ENCODE measurements around the gene TPSB2. TPM values are rescaled to one million over a fixed set of nuclear protein-coding genes. Genes with fewer than 3 reads are reported as not detected.

Gene TPSB2
- total RNA-seq, 1 donor from 2014 or later: 168 TPM

DNA sequence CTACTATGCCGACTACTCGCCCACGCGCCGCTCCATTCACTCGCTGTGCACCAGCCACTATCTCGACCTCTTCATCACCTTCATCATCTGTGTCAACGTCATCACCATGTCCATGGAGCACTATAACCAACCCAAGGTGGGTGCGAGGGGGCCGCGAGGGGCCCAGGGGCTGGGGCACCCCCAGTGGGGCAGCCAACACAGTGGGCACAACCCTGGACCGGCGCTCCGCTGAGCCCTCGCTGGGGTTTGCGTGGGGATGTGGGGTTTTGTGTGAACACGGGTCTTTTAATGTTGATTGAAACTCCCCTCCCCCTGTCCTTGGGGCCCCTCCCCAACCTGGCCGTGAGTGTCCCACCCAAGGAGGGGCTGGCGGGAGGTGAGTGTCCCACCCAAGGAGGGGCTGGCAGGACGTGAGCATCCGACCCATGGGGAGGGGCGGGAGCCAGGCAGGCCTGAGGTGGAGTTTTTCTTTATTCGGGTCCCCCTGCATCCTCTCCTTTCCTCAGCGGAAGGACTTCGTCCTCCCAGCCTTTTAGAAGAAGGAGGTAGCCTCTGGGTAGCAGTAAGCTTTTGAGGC, 16.1 kb downstream of the TPSB2 start:
- ATAC-seq: no peak
- Histone ChIP-seq H3K27ac (no peak overlapping the region), H3K36me3 (no peaks in the 10 kb centered on the region), H3K9me3 (no peaks in the 10 kb centered on the region), H3K4me3 (no peak overlapping the region), H3K27me3 (ENCODE audit: low read depth) (no peaks in the 10 kb centered on the region), H3K4me1 (no peaks in the 10 kb centered on the region)
- intact Hi-C loops (cut with DNase I): no loop called here
- TF ChIP-seq CTCF (IDR thresholded peaks at IDR 0.05): no peak
- no peak for DNase-seq

DNA sequence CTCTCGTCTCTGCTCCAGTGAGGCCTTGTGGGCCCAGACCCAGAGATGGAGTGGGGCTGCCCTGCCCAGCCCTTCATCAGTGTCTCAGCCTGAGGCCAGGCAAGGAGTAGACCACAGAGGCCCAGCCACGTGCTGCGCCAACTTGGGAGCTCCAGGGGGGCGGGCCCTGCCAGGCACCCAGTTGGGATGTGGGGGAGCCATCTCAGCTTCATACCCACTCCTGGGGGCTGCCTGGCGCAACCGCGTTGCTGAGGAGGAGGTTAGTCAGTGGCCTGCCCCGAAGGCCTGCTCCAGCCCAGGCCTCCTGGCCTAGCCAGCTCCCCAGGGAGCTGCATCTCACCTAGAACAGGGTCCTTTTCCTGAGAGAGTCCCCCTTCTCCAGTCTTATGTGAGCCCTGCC, 16.8 kb downstream of the TPSB2 start:
- no peak for ATAC-seq
- intact Hi-C loops (cut with DNase I): no loop called here
- no peak for TF ChIP-seq CTCF (IDR thresholded peaks at IDR 0.05)
- no peaks in the 10 kb centered on the region for H3K27me3 ChIP-seq (ENCODE audit: low read depth)
- H3K27ac ChIP-seq: no peak overlapping the region
- H3K4me3 ChIP-seq: no peak overlapping the region
- no peaks in the 10 kb centered on the region for H3K9me3 ChIP-seq
- H3K4me1 ChIP-seq: no peaks in the 10 kb centered on the region
- H3K36me3 ChIP-seq: no peaks in the 10 kb centered on the region
- no peak for DNase-seq

- no peak for TF ChIP-seq CTCF (IDR thresholded peaks at IDR 0.05)
Measured at GRCh38 chr16:1212616-1213194, 17.3 kb downstream of the TPSB2 start.

GRCh38 chr16:1211451-1212268, 18.3 kb downstream of the TPSB2 start:
- no peaks in the 10 kb centered on the region for H3K4me1 ChIP-seq
- no peaks in the 10 kb centered on the region for H3K27me3 ChIP-seq (ENCODE audit: low read depth)
- H3K9me3 ChIP-seq: no peaks in the 10 kb centered on the region
- TF ChIP-seq CTCF (IDR thresholded peaks at IDR 0.05): no peak
- DNase-seq: no peak
- H3K36me3 ChIP-seq: no peaks in the 10 kb centered on the region
- intact Hi-C loops (cut with DNase I): no loop called here
- ATAC-seq: no peak
- H3K4me3 ChIP-seq: no peak overlapping the region
- H3K27ac ChIP-seq: no peak overlapping the region

More at GRCh38 chr16:1212616-1213194, 17.3 kb downstream of the TPSB2 start:
- ATAC-seq: no peak
- intact Hi-C loops (cut with DNase I): no loop called here
- H3K27me3 ChIP-seq (ENCODE audit: low read depth): no peaks in the 10 kb centered on the region
- H3K9me3 ChIP-seq: no peaks in the 10 kb centered on the region
- DNase-seq: no peak
- H3K4me1 ChIP-seq: no peaks in the 10 kb centered on the region
- H3K36me3 ChIP-seq: no peaks in the 10 kb centered on the region
- H3K27ac ChIP-seq: no peak overlapping the region
- H3K4me3 ChIP-seq: no peak overlapping the region

DNA sequence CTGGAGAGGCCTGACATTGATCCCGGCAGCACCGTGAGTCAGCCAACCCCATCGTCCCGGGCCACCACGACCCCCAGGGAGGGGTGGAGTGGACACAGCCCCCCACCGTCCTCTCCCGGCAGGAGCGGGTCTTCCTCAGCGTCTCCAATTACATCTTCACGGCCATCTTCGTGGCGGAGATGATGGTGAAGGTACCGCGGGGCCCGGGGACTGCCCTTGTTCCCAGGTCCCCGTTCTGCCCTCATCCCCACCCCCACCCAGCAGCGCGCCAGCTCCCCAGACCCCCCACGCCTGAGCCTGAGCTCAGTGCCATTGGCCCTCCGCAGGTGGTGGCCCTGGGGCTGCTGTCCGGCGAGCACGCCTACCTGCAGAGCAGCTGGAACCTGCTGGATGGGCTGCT, 19.5 kb downstream of the TPSB2 start:
- intact Hi-C loops (cut with DNase I): no loop called here
- no peak for TF ChIP-seq CTCF (IDR thresholded peaks at IDR 0.05)
- DNase-seq: no peak
- no peaks in the 10 kb centered on the region for H3K27me3 ChIP-seq (ENCODE audit: low read depth)
- H3K4me3 ChIP-seq: no peak overlapping the region
- H3K4me1 ChIP-seq: no peaks in the 10 kb centered on the region
- no peak for ATAC-seq
- H3K27ac ChIP-seq: no peak overlapping the region
- no peaks in the 10 kb centered on the region for H3K9me3 ChIP-seq
- H3K36me3 ChIP-seq: no peaks in the 10 kb centered on the region

All from lower lobe of right lung (tissue), 2 donors.